B cell (primary cell): ENCODE data around the gene MAML3. TPM values are rescaled to one million over a fixed set of nuclear protein-coding genes. Genes with fewer than 3 reads are reported as not detected.

Experiments used
- ATAC-seq: fragments of 200-7000 bp; cut with Tn5 transposase; one replicate; pipeline ENCODE4 v1.10.0; 2021; ENCODE audit warnings: low read depth, mild to moderate bottlenecking, moderate number of reproducible peaks, moderate library complexity
- CTCF ChIA-PET: fragments of 350-600 bp; sonication (Branson Sonifier 250); formaldehyde crosslinking; loops from one replicate; lab custom pipeline; 2021; ENCODE audit warnings: antibody characterized with exemption, inconsistent platforms; lab: Charles Lee
- POLR2A ChIA-PET: fragments of 350-600 bp; sonication (Branson Sonifier 250); formaldehyde crosslinking; loops from one replicate; lab custom pipeline; 2021; ENCODE audit warnings: antibody characterized with exemption; lab: Charles Lee
- DNase-seq: peaks from one replicate; pipeline ENCODE4 v3.0.0; 2013
- H2AFZ ChIP-seq: 2 replicates; pipeline ENCODE4 v1.6.1; 2012; ENCODE audit warnings: mild to moderate bottlenecking, low read depth, low read length; ENCODE audit not compliant: insufficient read depth, poor library complexity, severe bottlenecking
- H3K27ac ChIP-seq, 2 donors: 1 replicate in 1 of 2; 2 replicates in 1 of 2; pipeline ENCODE4 v1.5.1; 2012 to 2013; ENCODE audit warnings: low read length in 2 of 2, mild to moderate bottlenecking in 2 of 2, moderate library complexity in 1 of 2
- H3K27me3 ChIP-seq, 4 experiments: fragments of 200-600 bp in 1 of 4; sonication (generic) in 1 of 4; replicated peaks in 1 of 4; 1 replicate in 2 of 4; 2 replicates in 2 of 4; pipeline versions ENCODE4 v1.6.1 to v1.7.0; 2013 to 2016; ENCODE audit warnings: low read length in 3 of 4, mild to moderate bottlenecking in 2 of 4, mixed read lengths in 1 of 4, moderate library complexity in 1 of 4; ENCODE audit not compliant: insufficient read depth in 4 of 4, control insufficient read depth in 3 of 4; ENCODE audit errors: control extremely low read depth in 1 of 4
- H3K36me3 ChIP-seq, 2 experiments: replicated peaks in 1 of 2; 1 replicate in 1 of 2; 2 replicates in 1 of 2; pipeline versions ENCODE4 v1.6.1 to v1.7.1; 2013; ENCODE audit warnings: low read length in 1 of 2; ENCODE audit not compliant: insufficient read depth in 2 of 2, control insufficient read depth in 1 of 2; ENCODE audit errors: control extremely low read depth in 1 of 2, extremely low read depth in 1 of 2
- H3K4me1 ChIP-seq, 2 donors: fragments of 200-600 bp in 1 of 2; sonication (generic) in 1 of 2; 1 replicate in 1 of 2; 2 replicates in 1 of 2; pipeline versions ENCODE4 v1.5.1 to v1.6.1; 2013 to 2017; ENCODE audit warnings: low read length in 2 of 2; ENCODE audit not compliant: control insufficient read depth in 2 of 2, insufficient read depth in 2 of 2
- H3K4me2 ChIP-seq: replicated peaks from 2 replicates; pipeline ENCODE3; 2012; ENCODE audit warnings: mild to moderate bottlenecking, low read depth, low read length; ENCODE audit not compliant: poor library complexity, severe bottlenecking
- H3K4me3 ChIP-seq, 5 experiments: fragments of 200-600 bp in 1 of 5; sonication (generic) in 1 of 5; 1 replicate in 3 of 5; 2 replicates in 2 of 5; pipeline versions ENCODE4 v1.5.1 to v1.7.0; 2011 to 2016; ENCODE audit warnings: low read length in 4 of 5, mild to moderate bottlenecking in 4 of 5, low read depth in 2 of 5, control low read depth in 1 of 5, moderate library complexity in 1 of 5; ENCODE audit not compliant: insufficient read depth in 1 of 5; ENCODE audit errors: control extremely low read depth in 1 of 5, extremely low read depth in 1 of 5
- H3K79me2 ChIP-seq: fragments of 200-600 bp; sonication (generic); one replicate; pipeline ENCODE4 v1.6.0; 2016; ENCODE audit warnings: low read length; ENCODE audit not compliant: control insufficient read depth, insufficient read depth
- H3K9ac ChIP-seq: fragments of 200-600 bp; sonication (generic); 2 replicates; pipeline ENCODE4 v1.6.1; 2017; ENCODE audit warnings: mild to moderate bottlenecking, low read length, moderate library complexity
- H3K9me3 ChIP-seq, 3 donors: one replicate each; pipeline versions ENCODE4 v1.6.1 to v1.7.1; 2013; ENCODE audit warnings: low read length in 2 of 3; ENCODE audit not compliant: control insufficient read depth in 2 of 3, insufficient read depth in 1 of 3; ENCODE audit errors: control extremely low read depth in 1 of 3
- H4K20me1 ChIP-seq: 2 replicates; pipeline ENCODE4 v1.6.0; 2012; ENCODE audit warnings: mild to moderate bottlenecking, low read length; ENCODE audit not compliant: insufficient read depth, control insufficient read depth, poor library complexity, severe bottlenecking
- H3K27ac Mint-ChIP-seq: one replicate; pipeline ENCODE4 v1.8.0; 2021; ENCODE audit warnings: mixed read lengths
- H3K27me3 Mint-ChIP-seq: one replicate; pipeline ENCODE4 v1.8.0; 2021; ENCODE audit warnings: mixed read lengths
- H3K4me1 Mint-ChIP-seq: one replicate; pipeline ENCODE4 v1.8.0; 2021; ENCODE audit warnings: mixed read lengths
- H3K4me3 Mint-ChIP-seq: one replicate; pipeline ENCODE4 v1.8.0; 2021; ENCODE audit warnings: mixed read lengths
- H3K9me3 Mint-ChIP-seq: one replicate; pipeline ENCODE4 v1.8.0; 2022; ENCODE audit warnings: mixed read lengths; ENCODE audit not compliant: insufficient read depth
- EZH2 ChIP-seq: IDR thresholded peaks from 2 replicates; pipeline ENCODE4 v1.6.1; 2012; ENCODE audit warnings: borderline replicate concordance, low read depth, mild to moderate bottlenecking, moderate library complexity, low read length; ENCODE audit not compliant: insufficient read depth, poor library complexity, severe bottlenecking
- WGBS: methylation state at CpG from one replicate; pipeline ENCODE4 v1.1.5; 2013; ENCODE audit warnings: missing lambda C conversion rate; ENCODE audit not compliant: insufficient coverage; 5-methylcytosine and 5-hydroxymethylcytosine counted together
- intact Hi-C: fragments of 100-400 bp; cut with micrococcal nuclease; formaldehyde crosslinking; loops from one replicate; pipeline ENCODE4 v1.10.0; 2022
- polyA plus RNA-seq: library from polyadenylated mRNA; depleted of rRNA; stranded (reverse); fragments of >200 nt; gene quantifications from 2 replicates; pipeline ENCODE4 v1.2.3, GENCODE V29; 2012
- total RNA-seq, 2 donors: library from RNA; stranded (reverse); fragments of 120-200 nt in 1 of 2; gene quantifications; 1 replicate in 1 of 2; 2 replicates in 1 of 2; pipeline versions ENCODE4 v1.2.3 to v1.2.4, GENCODE V29; 2013 to 2022
- TF ChIP-seq, protein P1 (sequence below): fragments of 200-600 bp; IDR thresholded peaks from one replicate; pipeline ENCODE4 v1.8.0; 2022; ENCODE audit warnings: antibody characterized with exemption, mild to moderate bottlenecking

The MAML3 gene
- total and polyA plus RNA-seq, 2 donors (not counting 1 experiment from before 2014, with no cell fraction given) = 0.94 to 5.3 TPM

DNA sequence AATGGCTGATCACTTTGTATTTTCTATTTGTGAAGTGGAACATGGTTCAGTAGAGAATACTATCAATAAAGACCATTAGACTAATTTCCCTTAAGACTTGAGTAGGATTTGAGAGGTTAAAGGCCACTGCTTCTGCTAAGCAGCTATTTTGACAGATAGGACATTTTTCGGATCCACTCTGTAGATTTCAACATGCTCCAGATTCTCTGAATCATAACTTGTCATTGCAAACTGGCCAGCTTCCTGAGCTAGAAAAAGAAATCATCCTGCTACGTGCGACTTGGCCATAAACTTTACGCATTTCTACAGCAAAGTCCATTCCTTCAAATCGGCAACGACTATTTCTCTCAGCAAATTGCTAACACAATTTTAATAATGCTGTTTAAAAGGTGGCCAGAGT is 433.2 kb downstream of the MAML3 start:
- Histone ChIP-seq H4K20me1 (no peaks in the 10 kb centered on the region), H2AFZ (no peak overlapping the region), H3K4me3 (no peak overlapping the region), H3K4me2 (no peak overlapping the region), H3K4me1 (no peaks in the 10 kb centered on the region), H3K27me3 (no peaks in the 10 kb centered on the region), H3K36me3 (peaks cover 0 to 3% of the 10 kb centered on the region in 2 experiments), H3K79me2 (no peaks in the 10 kb centered on the region), H3K9ac (no peak overlapping the region), H3K27ac (no peak overlapping the region), H3K9me3 (no peaks in the 10 kb centered on the region)
- H3K9me3 Mint-ChIP-seq = no peaks in the 10 kb centered on the region
- H3K27me3 Mint-ChIP-seq = no peaks in the 10 kb centered on the region
- POLR2A ChIA-PET = no interaction called here
- ATAC-seq (no peak), DNase-seq (no peak)
- H3K27ac Mint-ChIP-seq = no peak overlapping the region
- CTCF ChIA-PET = no interaction called here
- TF ChIP-seq EZH2 = no peak
- TF ChIP-seq, protein P1, sequence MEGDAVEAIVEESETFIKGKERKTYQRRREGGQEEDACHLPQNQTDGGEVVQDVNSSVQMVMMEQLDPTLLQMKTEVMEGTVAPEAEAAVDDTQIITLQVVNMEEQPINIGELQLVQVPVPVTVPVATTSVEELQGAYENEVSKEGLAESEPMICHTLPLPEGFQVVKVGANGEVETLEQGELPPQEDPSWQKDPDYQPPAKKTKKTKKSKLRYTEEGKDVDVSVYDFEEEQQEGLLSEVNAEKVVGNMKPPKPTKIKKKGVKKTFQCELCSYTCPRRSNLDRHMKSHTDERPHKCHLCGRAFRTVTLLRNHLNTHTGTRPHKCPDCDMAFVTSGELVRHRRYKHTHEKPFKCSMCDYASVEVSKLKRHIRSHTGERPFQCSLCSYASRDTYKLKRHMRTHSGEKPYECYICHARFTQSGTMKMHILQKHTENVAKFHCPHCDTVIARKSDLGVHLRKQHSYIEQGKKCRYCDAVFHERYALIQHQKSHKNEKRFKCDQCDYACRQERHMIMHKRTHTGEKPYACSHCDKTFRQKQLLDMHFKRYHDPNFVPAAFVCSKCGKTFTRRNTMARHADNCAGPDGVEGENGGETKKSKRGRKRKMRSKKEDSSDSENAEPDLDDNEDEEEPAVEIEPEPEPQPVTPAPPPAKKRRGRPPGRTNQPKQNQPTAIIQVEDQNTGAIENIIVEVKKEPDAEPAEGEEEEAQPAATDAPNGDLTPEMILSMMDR = no peak
- intact Hi-C loops = no loop called here
- no peak overlapping the region for H3K4me3 Mint-ChIP-seq
- WGBS = 95% methylated on average over 4 of the region's 6 CpGs
- H3K4me1 Mint-ChIP-seq = no peaks in the 10 kb centered on the region

DNA sequence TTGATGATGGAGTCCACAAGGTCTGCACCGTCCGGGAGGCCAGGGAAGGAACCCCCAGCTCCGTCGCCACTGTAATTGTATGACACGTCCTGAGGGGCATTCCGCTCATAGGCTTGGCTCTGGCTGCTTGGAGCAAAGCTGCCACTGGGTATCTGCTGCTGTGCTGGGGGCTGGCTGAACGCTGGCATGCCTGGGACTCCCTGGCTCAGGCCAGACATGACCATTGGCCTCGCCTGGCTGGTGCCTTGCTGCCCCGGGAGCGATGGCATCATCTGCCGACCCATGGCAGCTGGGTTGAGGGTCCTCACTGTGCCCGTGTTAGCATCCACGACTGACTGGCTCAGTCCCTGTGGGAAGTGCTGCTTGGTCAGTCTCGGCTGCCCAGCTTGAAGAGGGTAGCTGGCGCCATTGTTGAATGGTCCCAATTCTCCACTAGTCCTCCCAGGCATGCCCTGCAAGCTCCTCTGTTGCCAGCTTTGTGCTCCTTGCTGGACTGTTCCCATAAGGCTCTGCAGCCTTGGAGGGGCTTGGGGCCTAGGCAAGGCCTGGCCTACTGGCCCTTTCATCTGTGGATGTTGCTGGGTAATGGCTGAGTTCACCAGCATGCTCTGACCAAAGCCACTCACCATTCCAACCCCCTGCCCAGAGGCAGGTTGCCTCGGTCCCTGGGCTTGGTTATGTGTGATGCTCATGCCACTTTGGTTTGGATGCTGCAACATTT is 434.4 kb downstream of the MAML3 start:
- DNase-seq (no peak), ATAC-seq (no peak)

More for the DNA sequence above, 434.4 kb downstream of the MAML3 start:
- Histone ChIP-seq H3K27me3 (no peaks in the 10 kb centered on the region), H3K4me2 (no peak overlapping the region), H3K36me3 (no peaks in the 10 kb centered on the region), H3K27ac (no peak overlapping the region), H3K4me1 (no peaks in the 10 kb centered on the region), H3K4me3 (no peak overlapping the region), H3K9me3 (no peaks in the 10 kb centered on the region), H4K20me1 (no peaks in the 10 kb centered on the region), H2AFZ (no peak overlapping the region), H3K79me2 (no peaks in the 10 kb centered on the region), H3K9ac (no peak overlapping the region)
- no peaks in the 10 kb centered on the region for H3K9me3 Mint-ChIP-seq
- ChIA-PET POLR2A (no interaction called here), CTCF (interaction anchor here (0.9 kb wide), 1 partner anchor 13 kb away, joined by 3 read pairs; no protein-coding TSS in a partner anchor)
- TF ChIP-seq, protein P1 = no peak
- TF ChIP-seq EZH2 = no peak
- no peaks in the 10 kb centered on the region for H3K4me1 Mint-ChIP-seq
- intact Hi-C loops = no loop called here
- no peaks in the 10 kb centered on the region for H3K27me3 Mint-ChIP-seq
- WGBS = 98% methylated on average over 16 of the region's 16 CpGs
- no peak overlapping the region for H3K4me3 Mint-ChIP-seq
- no peak overlapping the region for H3K27ac Mint-ChIP-seq
